Measurements from ENCODE around the gene LRCH4. TPM values are rescaled to one million over a fixed set of nuclear protein-coding genes. Genes with fewer than 3 reads are reported as not detected.

The LRCH4 gene
- total and polyA plus RNA-seq, 2 of the 8 experiments (the other 6 are each of a cell fraction or from before 2014, with no cell fraction given) = 15.5 to 36.6 TPM

- no peak for TF ChIP-seq BACH1 (IDR thresholded peaks at IDR 0.05; ENCODE audit: low read length)
- TF ChIP-seq TAF7 (optimal IDR thresholded peaks at IDR 0.05; ENCODE audit: borderline replicate concordance, low read depth, low read length) = no peak
- no peak for TF ChIP-seq USF2 (IDR thresholded peaks at IDR 0.05; ENCODE audit: low read length)
- TF ChIP-seq CREB1 (IDR thresholded peaks at IDR 0.05) = no peak
- no peak for TF ChIP-seq TEAD4 (IDR thresholded peaks at IDR 0.05; ENCODE audit: low read depth, low read length)
- TF ChIP-seq KDM1A (IDR thresholded peaks at IDR 0.05; ENCODE audit: borderline replicate concordance, low read length) = no peak
Observed at GRCh38 chr7:100546129-100546925, 39.6 kb downstream of the LRCH4 start (continued).

Data from H1 (cell line).